DMS79 (cell line): Measurements from ENCODE around the gene COG7.
A peak's percentile ranks its signal among the peaks of the same experiment; 100 is the strongest.
"Not testable (repeated sequence)": the region's sequence is repeated elsewhere in the genome, so short reads cannot be mapped to it uniquely, and the experiment has no call there.

Experiments used
- DNase-seq: peaks from one replicate; lab custom pipeline; 2025; lab: John Stamatoyannopoulos, UW

Gene COG7

DNA sequence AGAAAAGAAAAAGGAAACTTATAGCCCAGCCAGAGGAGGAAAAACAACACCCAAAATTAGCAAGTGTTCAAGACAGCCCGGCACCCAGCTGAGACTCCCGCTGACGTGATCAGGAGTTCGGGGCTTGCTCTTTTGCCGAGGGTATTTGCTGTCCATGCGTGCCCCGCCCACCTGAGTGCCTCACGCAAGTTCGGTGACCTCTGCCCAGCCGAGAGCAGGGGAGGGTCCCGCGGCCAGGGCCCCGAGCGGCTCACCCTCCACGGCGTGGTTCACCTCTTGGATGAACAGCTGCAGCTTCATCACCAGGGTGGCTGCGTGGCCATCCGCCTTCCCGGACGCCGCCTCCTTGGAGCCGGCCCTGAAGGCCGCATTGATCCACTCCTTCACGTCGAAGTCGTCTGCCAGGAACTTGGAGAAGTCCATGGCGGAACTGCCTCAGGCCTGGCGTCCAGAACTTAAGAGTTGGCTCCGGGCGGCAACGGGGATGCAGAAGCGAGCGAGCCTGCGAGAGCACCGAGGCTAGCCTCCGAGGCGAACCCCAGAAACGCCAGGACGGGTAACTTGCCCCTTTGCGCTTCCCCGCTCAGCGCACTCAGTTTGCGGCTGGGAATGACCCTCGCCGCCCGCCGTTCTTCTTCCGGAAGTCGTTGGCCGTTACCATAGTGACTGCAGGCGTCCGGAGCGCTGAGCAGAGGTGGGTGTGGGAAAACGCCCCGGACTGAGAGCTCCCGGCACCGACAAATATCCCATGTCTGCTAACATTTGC, at the start of gene COG7:
COG7 (minus strand) TSS at position 618 of the 766 bp plus-strand sequence; CDS start at position 423, 195 bp downstream.
- DNase-seq: peak; percentile 58

GRCh38 chr16:23502466-23502865, 49.5 kb upstream of the COG7 start:
- no peak for DNase-seq

- DNase-seq: peak; percentile 50
Observed at GRCh38 chr16:23501291-23501690, 48.3 kb upstream of the COG7 start.

DNA sequence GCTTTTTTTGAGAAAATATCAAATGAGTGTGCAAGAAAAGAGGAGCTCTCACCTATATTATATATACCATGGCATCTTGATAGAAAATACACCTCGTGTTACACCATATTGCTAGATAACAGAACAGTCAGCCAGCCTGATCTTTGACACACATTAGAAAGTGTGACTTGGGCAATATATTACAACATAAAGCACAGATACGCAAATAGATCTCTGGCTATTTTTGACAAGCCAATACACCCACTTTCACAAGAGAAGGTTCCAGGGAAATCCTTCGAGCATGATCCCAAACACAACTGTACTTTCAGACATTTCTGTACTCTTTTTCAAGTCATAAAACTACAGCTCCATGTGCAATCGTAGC, 47.9 kb upstream of the COG7 start:
- DNase-seq: no peak

GRCh38 chr16:23500212-23500861, 47.3 kb upstream of the COG7 start:
- no peak for DNase-seq

DNA sequence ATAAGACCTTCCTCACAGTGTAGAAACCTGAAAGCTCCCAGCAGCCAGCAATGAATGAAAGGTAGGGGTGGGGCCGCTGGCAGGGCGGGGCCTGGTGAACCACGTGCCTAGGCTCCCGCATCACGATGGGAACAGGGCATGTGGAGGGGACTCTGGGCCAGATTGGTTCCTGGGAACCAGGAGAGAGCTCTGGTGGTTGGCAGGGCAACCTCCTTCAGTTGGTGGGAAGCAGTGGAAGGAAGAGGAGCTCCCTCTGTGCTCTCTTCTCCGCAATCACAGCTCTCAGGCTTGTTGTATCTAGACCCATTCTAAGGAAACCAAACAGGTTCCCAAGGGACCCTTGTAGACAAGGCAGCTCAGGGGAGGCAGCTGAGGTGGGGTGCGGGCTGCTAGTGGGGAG, 46.8 kb upstream of the COG7 start:
- no peak for DNase-seq

DNA sequence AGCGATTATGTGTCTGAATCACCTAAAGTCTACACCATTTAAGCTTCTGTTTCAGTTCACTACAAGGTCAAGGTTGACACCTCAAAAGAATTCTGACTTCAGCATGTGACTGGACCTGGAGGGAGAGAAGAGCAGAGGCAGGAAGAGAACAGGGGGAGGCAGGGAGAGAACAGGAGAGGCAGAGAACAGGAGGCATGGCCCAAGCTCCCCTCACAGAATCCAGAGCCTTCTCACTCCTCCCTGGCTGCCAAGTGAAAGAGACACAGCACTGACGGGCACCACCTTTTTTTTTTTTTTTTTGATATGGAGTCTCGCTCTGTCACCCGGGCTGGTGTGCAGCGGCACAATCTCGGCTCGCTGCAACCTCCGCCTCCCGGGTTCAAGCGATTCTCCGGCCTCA, 45.9 kb upstream of the COG7 start:
- DNase-seq: no peak

DNA sequence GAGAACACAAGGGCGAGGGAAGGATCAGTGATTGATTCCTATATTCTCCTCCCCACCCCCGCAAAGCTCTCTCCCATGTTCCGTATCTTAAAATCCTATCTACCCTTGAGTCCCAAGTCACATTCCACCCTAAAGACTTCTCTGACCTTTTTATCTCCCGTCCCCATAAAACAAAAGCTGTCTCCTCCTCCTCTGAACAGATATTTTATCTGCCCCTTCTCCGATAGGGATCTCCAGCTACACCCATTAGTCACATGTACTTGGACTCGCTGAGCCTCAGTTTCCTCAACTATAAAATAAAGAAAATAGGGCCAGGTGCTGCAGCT, 44.5 kb upstream of the COG7 start:
- no peak for DNase-seq

DNA sequence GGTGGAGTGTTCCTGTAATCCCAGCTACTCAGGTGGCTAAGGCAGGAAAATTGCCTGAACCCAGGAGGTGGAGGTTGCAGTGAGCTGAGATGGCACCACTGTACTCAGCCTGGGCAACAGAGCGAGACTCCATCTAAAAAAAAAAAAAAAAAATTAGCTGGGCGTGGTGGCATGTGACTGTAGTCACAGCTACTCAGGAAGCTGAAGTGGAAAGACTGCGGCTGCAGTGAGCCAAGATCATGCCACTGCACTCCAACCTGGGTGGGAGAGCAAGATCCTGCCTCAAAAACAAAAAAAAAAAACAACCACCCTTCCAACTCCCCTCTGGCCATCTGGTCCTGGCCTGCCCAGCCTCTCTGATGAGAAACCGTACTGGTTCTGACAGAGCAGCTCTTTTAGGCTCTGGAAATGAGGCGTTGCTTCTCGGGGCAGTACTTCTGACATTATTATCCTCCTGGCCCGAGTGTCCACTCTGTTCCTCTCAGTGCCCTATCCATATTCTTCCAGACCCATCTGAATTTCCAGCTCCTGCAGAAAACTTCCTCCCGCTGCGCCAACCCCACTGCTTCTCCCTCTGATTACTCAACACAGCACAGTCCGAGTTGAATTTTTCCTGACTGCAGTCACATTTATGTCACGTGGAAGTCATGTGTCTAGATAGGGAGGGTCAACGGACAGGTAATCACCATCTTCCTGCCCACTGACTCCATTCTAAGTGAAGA, 44.0 kb upstream of the COG7 start:
- no peak for DNase-seq

DNA sequence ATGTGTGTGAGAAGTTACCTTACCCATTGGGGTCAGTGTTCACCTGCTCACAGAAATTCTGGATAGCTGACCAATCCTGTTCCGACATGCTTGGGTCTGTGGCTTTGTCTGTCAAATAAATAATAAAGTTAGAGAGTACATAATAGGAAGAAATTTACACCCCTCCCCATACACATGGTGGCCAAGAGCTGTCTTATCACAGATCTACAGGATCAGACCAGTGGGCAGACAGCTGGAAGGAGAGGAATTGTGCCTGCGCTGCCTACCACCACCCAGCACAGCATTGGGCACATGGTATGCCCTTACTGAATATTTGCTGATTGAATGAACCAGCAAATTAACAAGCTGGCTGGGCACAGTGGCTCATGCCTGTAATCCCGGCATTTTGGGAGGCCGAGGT, 42.7 kb upstream of the COG7 start:
- DNase-seq: no peak

DNA sequence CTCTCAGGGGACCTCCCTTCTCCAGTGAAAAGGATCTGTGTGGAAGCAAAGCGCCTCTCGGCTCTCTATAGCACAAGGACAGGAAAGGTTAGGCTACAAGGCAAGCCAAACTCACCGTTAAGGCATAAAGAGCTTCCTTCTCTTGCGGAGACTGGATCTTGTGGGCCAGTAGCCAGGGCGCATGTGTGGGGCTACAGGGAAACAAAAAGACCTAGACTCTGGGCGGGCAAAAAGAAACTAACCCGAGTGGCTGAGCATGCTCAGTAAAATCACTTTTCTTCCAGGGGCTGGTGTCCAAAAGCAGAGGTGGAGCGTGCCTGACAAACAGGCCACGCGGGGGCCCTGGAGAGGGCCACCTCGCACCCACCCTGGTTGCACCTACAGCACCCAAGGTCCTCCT, 41.2 kb upstream of the COG7 start:
- no peak for DNase-seq

DNA sequence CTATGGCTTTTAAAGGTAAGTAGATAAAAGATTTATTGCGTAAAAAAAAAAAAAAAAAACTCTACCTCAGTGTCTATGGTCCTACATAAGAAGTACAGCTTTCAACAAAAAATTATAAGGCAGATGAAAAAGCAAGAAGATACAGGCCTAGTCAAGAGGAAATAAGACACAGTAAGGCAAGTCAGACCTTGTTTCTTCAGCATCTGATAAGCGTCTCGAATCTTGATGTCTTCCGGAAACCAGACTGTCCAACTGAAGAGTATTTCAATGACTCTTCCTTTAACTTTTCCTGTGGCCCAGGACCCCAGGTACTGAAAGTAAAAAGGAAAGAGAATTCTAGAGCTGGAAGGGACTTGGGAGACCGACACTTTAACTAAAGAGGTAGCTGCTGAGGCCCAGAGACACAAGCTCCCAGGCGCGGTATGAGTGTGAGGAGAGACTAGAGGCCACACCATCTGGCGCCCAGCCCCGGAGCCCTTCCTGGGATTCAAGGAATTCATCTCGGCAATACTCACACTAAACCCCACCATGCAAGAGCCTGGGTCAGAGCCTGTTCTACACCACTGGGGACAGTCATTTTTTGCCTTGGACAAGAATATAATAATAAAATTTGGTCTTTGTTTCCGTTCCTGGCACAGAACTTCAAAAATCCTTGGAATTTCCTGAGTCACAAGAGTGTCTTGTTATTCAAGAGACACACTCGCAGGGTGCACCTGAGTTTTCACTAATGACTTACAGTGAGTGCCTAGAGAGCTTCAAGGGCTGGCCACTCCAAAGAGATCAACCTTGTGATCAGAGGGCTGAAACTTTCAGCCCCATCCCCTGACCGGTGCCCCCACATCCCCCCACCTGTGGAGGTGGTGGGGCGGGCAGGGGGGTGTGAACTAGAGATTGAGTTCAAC, 38.8 kb upstream of the COG7 start:
- no peak for DNase-seq

DNA sequence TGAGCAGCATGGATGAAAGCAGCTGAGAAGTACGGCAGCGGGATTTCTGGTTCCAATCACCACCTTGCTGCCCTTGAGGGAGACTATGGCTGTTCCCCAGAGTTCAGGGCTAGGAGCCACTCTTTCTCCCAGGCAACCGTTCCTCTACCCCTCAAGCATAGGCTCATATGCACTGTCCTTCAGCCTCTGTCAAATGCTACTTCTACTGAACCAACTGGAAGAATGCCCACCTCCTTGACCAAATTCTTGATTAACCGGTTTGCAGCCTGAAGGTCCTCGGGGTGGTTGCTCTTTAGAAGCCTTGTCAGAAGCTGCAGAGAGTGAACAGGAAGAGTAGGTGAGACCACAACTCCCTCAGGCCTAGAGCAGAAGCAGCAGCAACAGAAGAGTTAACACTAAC, 33.5 kb upstream of the COG7 start:
- no peak for DNase-seq

DNA sequence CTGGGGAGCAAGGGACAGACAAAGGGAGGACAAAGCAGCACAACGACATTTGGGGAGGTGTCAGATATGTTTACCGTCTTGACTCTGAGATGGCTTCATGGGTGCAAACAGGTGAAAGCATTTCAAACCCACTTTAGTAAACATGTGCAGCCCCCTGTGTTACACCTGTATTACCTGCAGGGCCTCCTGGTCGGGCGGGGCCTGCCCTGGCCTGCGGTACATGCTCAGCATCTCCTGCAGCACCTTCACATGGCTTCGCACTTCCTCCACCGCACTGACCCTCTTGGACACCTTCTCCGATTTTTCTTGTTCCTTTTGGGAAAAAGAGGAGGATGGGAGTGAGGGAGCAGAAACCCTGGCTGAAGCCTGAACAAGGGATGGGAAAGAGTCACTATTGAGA, 32.9 kb upstream of the COG7 start:
- no peak for DNase-seq

GRCh38 chr16:23485257-23485614, 32.2 kb upstream of the COG7 start:
- DNase-seq: no peak

DNA sequence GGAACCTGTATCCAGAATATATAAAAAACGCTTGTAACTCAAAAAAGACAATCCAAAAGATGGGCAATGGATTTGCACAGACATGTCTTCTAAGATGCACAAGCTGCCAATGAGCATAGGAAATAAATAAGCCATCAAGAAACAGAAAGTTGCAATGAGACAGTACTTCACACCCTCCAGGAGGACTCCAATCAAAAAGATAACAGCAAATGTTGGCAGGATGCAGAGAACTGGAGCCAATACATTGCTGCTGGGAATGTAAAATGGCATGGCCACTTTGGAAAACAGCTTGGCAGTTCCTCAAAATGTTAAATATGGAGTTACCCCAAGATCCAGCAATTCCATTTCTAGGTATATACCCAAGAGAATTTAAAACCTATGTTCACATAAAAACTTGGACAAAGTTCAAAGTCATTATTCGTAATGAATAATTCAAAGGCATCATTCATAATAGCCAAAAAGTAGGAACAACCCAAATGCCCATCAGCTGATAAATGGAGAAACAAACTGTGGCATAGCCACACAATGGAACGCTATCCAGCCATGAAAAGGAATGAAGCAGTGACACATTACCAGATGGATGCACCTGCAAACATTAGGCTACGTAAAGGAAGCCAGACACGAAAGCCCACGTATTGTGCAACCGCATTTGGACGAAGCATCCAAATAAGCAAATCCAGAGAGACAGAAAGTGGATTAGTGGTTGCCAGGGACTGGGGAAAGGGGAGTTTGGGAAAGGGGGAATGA, 31.7 kb upstream of the COG7 start:
- DNase-seq: no peak

- DNase-seq: not testable (repeated sequence)
Observed at GRCh38 chr16:23483492-23483891, 30.5 kb upstream of the COG7 start.

GRCh38 chr16:23482778-23483177, 29.8 kb upstream of the COG7 start:
- no peak for DNase-seq

GRCh38 chr16:23480257-23480656, 27.3 kb upstream of the COG7 start:
- no peak for DNase-seq

- no peak for DNase-seq
Observed at GRCh38 chr16:23479138-23479537, 26.1 kb upstream of the COG7 start.

- no peak for DNase-seq
Observed at GRCh38 chr16:23478566-23478965, 25.6 kb upstream of the COG7 start.

DNA sequence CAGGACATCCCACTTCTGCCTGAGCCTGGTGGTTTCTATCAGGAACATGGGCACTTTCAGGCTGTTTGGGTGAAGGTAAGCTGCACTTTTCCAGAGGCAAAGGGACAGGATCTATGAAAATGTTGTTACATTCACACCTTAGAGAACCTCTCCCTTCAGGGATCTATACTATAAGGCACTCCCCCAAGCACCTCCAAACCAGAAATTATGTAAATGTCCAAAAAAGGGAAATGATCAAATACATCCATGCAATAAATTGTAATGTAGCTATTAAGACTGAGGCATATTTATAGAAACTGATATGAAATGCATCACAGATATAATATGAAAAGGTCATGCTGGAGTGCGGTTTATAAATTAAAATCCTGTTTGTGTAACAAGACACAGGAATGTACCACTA, 23.3 kb upstream of the COG7 start:
- DNase-seq: no peak
